Right ventricle myocardium superior (tissue), 1 donor: Measurements from ENCODE around the gene PRKAB2. TPM values are rescaled to one million over a fixed set of nuclear protein-coding genes. Genes with fewer than 3 reads are reported as not detected.
"Not testable (repeated sequence)": the region's sequence is repeated elsewhere in the genome, so short reads cannot be mapped to it uniquely, and the experiment has no call there.

Experiments
- ATAC-seq: fragments of 200-7000 bp; cut with Tn5 transposase; one replicate; pipeline ENCODE4 v1.9.1; 2020; ENCODE audit warnings: mild to moderate bottlenecking; ENCODE audit not compliant: poor library complexity
- DNase-seq: peaks from one replicate; pipeline ENCODE4 v3.0.0-alpha.2; 2020
- intact Hi-C: fragments of 100-400 bp; cut with DNase I; formaldehyde crosslinking; loops from one replicate; pipeline ENCODE4 v1.11.2; 2022
- long read RNA-seq: library from polyadenylated mRNA; unstranded; transcript quantifications from one replicate; pipeline ENCODE4 v2.0.0, GENCODE V29; 2021
- total RNA-seq: library from RNA; stranded (reverse); fragmentation: NEBNext Ultra II Directional; extraction: Animal tissue kit (Norgen Biotek cat#: 25700); gene quantifications from one replicate; pipeline ENCODE4 v1.2.1, GENCODE V29; 2021
- donor health status: DM: no; HTN: yes; CAD: no; lungs with severe emphysema.

Gene PRKAB2
- total RNA-seq = 49.0 TPM
- long read RNA-seq, full-length matches to known transcripts = 6 of 54 reads
- long read RNA-seq, partial matches to known transcripts = 20 of 54 reads
- long read RNA-seq, other reads (novel, unspliced or antisense) = 28 of 54 reads

GRCh38 chr1:147172168-147173016, at the start of gene PRKAB2:
PRKAB2 (minus strand) TSS chr1:147172470; CDS start chr1:147172144, 326 bp downstream.
- DNase-seq (peak; percentile 98), ATAC-seq (peak; percentile 97)
- intact Hi-C loops = loop anchor here (1.0 kb wide), 1 partner anchor 70 kb away; the partner anchor contains the start of gene CHD1L

GRCh38 chr1:147218606-147219005, 46.3 kb upstream of the PRKAB2 start:
- DNase-seq = no peak
- ATAC-seq = no peak
- intact Hi-C loops = no loop called here

GRCh38 chr1:147217141-147217540, 44.9 kb upstream of the PRKAB2 start:
- no peak for DNase-seq
- intact Hi-C loops = no loop called here
- ATAC-seq = no peak

- no peak for DNase-seq
- no peak for ATAC-seq
Observed at GRCh38 chr1:147216124-147216523, 43.9 kb upstream of the PRKAB2 start.

GRCh38 chr1:147215540-147215916, 43.3 kb upstream of the PRKAB2 start:
- intact Hi-C loops = no loop called here
- no peak for ATAC-seq
- DNase-seq = no peak

More at GRCh38 chr1:147216124-147216523, 43.9 kb upstream of the PRKAB2 start:
- intact Hi-C loops = no loop called here

GRCh38 chr1:147214842-147215539, 42.7 kb upstream of the PRKAB2 start:
- ATAC-seq (no peak), DNase-seq (no peak)
- intact Hi-C loops = no loop called here

GRCh38 chr1:147214325-147214724, 42.1 kb upstream of the PRKAB2 start:
- intact Hi-C loops = no loop called here
- DNase-seq = no peak
- no peak for ATAC-seq

GRCh38 chr1:147213271-147213670, 41.0 kb upstream of the PRKAB2 start:
- ATAC-seq = no peak
- intact Hi-C loops = no loop called here
- no peak for DNase-seq

- DNase-seq (no peak), ATAC-seq (no peak)
- intact Hi-C loops = no loop called here
Observed at GRCh38 chr1:147211577-147211976, 39.3 kb upstream of the PRKAB2 start.

- no peak for ATAC-seq
- intact Hi-C loops = no loop called here
- DNase-seq = no peak
Observed at GRCh38 chr1:147210987-147211386, 38.7 kb upstream of the PRKAB2 start.

- DNase-seq = no peak
- intact Hi-C loops = no loop called here
- no peak for ATAC-seq
Observed at GRCh38 chr1:147209825-147210821, 37.9 kb upstream of the PRKAB2 start.

- DNase-seq = no peak
- ATAC-seq = no peak
- intact Hi-C loops = no loop called here
Observed at GRCh38 chr1:147208619-147209018, 36.3 kb upstream of the PRKAB2 start.

GRCh38 chr1:147207192-147207591, 34.9 kb upstream of the PRKAB2 start:
- intact Hi-C loops = no loop called here
- no peak for DNase-seq
- ATAC-seq = no peak

- ATAC-seq = no peak
- no peak for DNase-seq
- intact Hi-C loops = no loop called here
Observed at GRCh38 chr1:147204080-147204479, 31.8 kb upstream of the PRKAB2 start.

GRCh38 chr1:147202576-147202975, 30.3 kb upstream of the PRKAB2 start:
- DNase-seq = no peak
- intact Hi-C loops = no loop called here

GRCh38 chr1:147201786-147202185, 29.5 kb upstream of the PRKAB2 start:
- intact Hi-C loops = no loop called here
- ATAC-seq = no peak
- DNase-seq = no peak

More at GRCh38 chr1:147202576-147202975, 30.3 kb upstream of the PRKAB2 start:
- no peak for ATAC-seq

GRCh38 chr1:147201276-147201675, 29.0 kb upstream of the PRKAB2 start:
- intact Hi-C loops = no loop called here
- no peak for DNase-seq
- ATAC-seq = no peak

- intact Hi-C loops, ATAC-seq, DNase-seq: not testable (repeated sequence)
Observed at GRCh38 chr1:147197324-147197723, 25.1 kb upstream of the PRKAB2 start.

- no peak for ATAC-seq
- DNase-seq = no peak
- intact Hi-C loops = no loop called here
Observed at GRCh38 chr1:147189514-147189913, 17.2 kb upstream of the PRKAB2 start.
